H1 (cell line): ENCODE measurements around the gene ADGRD2. TPM values are rescaled to one million over a fixed set of nuclear protein-coding genes. Genes with fewer than 3 reads are reported as not detected.

Experiments used
- BCL11A ChIP-seq, 2 experiments: IDR thresholded peaks; one replicate each; pipeline ENCODE4 v1.6.1; 2011; ENCODE audit warnings: low read depth in 2 of 2, low read length in 2 of 2, mild to moderate bottlenecking in 2 of 2
- EZH2 ChIP-seq: fragments of 200-600 bp; sonication (generic); IDR thresholded peaks from 2 replicates; pipeline ENCODE4 v1.7.1; 2012; ENCODE audit warnings: low read depth, mild to moderate bottlenecking, moderate library complexity, low read length, inconsistent platforms; ENCODE audit not compliant: severe bottlenecking
- FOSL1 ChIP-seq: IDR thresholded peaks from 2 replicates; pipeline ENCODE4 v1.6.1; 2011; ENCODE audit warnings: mild to moderate bottlenecking, low read depth, low read length, moderate library complexity; ENCODE audit not compliant: insufficient read depth
- GTF2F1 ChIP-seq: IDR thresholded peaks from 2 replicates; pipeline ENCODE4 v1.6.1; 2012; ENCODE audit warnings: low read depth, low read length, improper control_type of control experiment, borderline replicate concordance
- NRF1 ChIP-seq: IDR thresholded peaks from 2 replicates; pipeline ENCODE4 v1.6.1; 2011; ENCODE audit warnings: mild to moderate bottlenecking, low read depth, low read length, improper control_type of control experiment
- RXRA ChIP-seq: IDR thresholded peaks from 2 replicates; pipeline ENCODE4 v1.6.1; 2011; ENCODE audit warnings: low read depth, mild to moderate bottlenecking, low read length, moderate library complexity; ENCODE audit not compliant: insufficient read depth
- SRF ChIP-seq: IDR thresholded peaks from 2 replicates; pipeline ENCODE4 v1.6.1; 2011; ENCODE audit warnings: mild to moderate bottlenecking, low read depth, low read length, moderate library complexity
- polyA plus RNA-seq, 7 experiments: library from polyadenylated mRNA; depleted of rRNA in 3 of 7; stranded (reverse) in 5 of 7; unstranded in 2 of 7; fragments of >200 nt in 5 of 7; fragments of 200-250 nt in 2 of 7; gene quantifications; 1 replicate in 5 of 7; 2 replicates in 1 of 7; 4 replicates in 1 of 7; pipeline versions ENCODE4 v1.2.1 to v1.2.3, GENCODE V29; 2011 to 2013; ENCODE audit warnings: missing spikeins in 2 of 7, mixed read lengths in 2 of 7
- total RNA-seq: library from RNA; stranded (reverse); fragmentation: NEBNext Ultra II Directional; extraction: Animal tissue kit (Norgen Biotek cat#: 25700); gene quantifications from 2 replicates; pipeline ENCODE4 v1.2.1, GENCODE V29; 2021
- TF ChIP-seq, protein P1 (sequence below): IDR thresholded peaks from 2 replicates; pipeline ENCODE4 v1.6.1; 2012; ENCODE audit warnings: low read length, inconsistent platforms

The ADGRD2 gene
- total and polyA plus RNA-seq, 2 of the 8 experiments (the other 6 are each of a cell fraction or from before 2014, with no cell fraction given): 0.41 to 1.4 TPM

DNA sequence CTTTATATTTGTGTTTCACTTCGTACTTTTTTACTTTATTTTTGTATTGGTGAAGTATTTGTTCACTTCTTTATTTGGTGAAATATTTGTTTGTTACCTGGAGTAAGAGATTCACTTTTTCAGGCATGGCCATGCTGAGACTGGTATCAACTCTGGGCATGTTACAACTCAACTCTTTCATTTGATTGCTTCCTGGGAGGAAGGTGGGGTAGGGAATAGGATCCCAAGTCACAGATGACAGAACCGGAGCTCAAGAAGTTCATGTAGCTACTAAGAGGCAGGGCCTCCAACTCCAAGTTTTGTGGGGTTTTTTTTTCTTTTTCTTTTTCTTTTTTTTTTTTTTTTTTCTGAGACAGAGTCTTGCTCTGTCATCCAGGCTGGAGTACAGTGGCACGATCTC is 6.1 kb upstream of the ADGRD2 start (continued):
- TF ChIP-seq, protein P1, sequence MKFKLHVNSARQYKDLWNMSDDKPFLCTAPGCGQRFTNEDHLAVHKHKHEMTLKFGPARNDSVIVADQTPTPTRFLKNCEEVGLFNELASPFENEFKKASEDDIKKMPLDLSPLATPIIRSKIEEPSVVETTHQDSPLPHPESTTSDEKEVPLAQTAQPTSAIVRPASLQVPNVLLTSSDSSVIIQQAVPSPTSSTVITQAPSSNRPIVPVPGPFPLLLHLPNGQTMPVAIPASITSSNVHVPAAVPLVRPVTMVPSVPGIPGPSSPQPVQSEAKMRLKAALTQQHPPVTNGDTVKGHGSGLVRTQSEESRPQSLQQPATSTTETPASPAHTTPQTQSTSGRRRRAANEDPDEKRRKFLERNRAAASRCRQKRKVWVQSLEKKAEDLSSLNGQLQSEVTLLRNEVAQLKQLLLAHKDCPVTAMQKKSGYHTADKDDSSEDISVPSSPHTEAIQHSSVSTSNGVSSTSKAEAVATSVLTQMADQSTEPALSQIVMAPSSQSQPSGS: no peak
- no peak for TF ChIP-seq FOSL1
- no peak for TF ChIP-seq GTF2F1
- no peak for TF ChIP-seq NRF1
- no peak for TF ChIP-seq SRF
- TF ChIP-seq BCL11A (IDR thresholded peaks at IDR 0.05; ENCODE audit: low read depth in 2 of 2, low read length in 2 of 2): no peak
- TF ChIP-seq RXRA: no peak
- TF ChIP-seq EZH2: no peak
